Astrocyte of the cerebellum (primary cell): ENCODE data around the gene RASL11B.

Experiments used
- DNase-seq: peaks from one replicate; pipeline ENCODE4 v3.0.0-alpha.2; 2011; ENCODE audit warnings: low read depth
- H3K4me3 ChIP-seq: 2 replicates; pipeline ENCODE4 v1.5.1; 2011; ENCODE audit warnings: mild to moderate bottlenecking, low read depth, low read length, moderate library complexity
- in situ Hi-C: cut with HindIII; loops from 2 replicates; pipeline ENCODE4 v1.10.0; 2017; ENCODE audit warnings: low sequenced_read_pairs
- TF ChIP-seq, protein P1 (sequence below): IDR thresholded peaks from 2 replicates; pipeline ENCODE4 v1.5.1; 2012; ENCODE audit warnings: low read length, low read depth, moderate library complexity, mild to moderate bottlenecking; ENCODE audit errors: missing control alignments

RASL11B gene

GRCh38 chr4:52904421-52904820, 42.3 kb downstream of the RASL11B start:
- H3K4me3 ChIP-seq, result no peak overlapping the region
- in situ Hi-C loops, result no loop called here
- TF ChIP-seq, protein P1, sequence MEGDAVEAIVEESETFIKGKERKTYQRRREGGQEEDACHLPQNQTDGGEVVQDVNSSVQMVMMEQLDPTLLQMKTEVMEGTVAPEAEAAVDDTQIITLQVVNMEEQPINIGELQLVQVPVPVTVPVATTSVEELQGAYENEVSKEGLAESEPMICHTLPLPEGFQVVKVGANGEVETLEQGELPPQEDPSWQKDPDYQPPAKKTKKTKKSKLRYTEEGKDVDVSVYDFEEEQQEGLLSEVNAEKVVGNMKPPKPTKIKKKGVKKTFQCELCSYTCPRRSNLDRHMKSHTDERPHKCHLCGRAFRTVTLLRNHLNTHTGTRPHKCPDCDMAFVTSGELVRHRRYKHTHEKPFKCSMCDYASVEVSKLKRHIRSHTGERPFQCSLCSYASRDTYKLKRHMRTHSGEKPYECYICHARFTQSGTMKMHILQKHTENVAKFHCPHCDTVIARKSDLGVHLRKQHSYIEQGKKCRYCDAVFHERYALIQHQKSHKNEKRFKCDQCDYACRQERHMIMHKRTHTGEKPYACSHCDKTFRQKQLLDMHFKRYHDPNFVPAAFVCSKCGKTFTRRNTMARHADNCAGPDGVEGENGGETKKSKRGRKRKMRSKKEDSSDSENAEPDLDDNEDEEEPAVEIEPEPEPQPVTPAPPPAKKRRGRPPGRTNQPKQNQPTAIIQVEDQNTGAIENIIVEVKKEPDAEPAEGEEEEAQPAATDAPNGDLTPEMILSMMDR, result no peak
- DNase-seq, result peak; percentile 41

DNA sequence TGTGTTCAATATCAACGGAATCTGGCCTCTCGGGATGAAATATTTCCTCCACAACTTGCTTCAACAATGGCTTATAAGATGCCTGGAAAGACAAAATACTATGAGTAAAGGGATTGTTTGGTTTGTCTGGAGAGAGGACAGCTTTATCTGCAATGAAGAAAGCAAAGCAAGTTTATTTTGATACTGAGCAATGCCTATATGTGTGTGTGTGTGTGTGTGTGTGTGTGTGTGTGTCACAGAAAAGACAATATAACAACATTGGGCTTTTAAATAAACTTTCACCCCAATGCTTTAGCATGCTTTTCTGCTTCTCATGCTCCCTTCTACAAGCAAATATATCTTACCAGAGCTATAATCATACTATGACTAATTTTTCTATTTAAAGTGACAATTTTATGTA, 45.4 kb downstream of the RASL11B start:
- in situ Hi-C loops, result no loop called here
- no peak for DNase-seq
- TF ChIP-seq, protein P1, result no peak
- H3K4me3 ChIP-seq, result no peak overlapping the region

DNA sequence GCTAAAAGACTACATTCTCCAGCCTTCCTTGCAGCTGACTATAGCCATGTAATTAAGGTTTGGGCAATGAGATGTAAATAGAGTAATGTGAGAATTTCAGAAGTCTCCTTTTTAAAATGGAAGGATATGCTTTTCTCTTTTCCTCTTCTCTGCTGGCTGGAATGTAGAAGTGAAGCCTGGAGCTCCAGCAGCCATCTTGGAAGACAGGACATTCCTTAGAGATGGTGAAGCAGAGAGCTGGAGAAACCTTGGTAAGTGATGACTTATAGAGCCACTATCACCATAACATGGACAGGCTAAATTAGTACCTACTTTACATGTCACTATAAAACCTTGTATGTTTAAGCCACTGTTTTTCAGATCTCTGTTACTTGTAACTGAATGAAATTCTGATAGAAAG, 48.0 kb downstream of the RASL11B start:
- in situ Hi-C loops, result no loop called here
- TF ChIP-seq, protein P1, result no peak
- no peak for DNase-seq
- H3K4me3 ChIP-seq, result no peak overlapping the region

- in situ Hi-C loops, result no loop called here
- no peak for DNase-seq
- no peak overlapping the region for H3K4me3 ChIP-seq
- TF ChIP-seq, protein P1, result peak; percentile 62
Observed at GRCh38 chr4:52911684-52912294, 49.7 kb downstream of the RASL11B start.

- in situ Hi-C loops, result no loop called here
- TF ChIP-seq, protein P1, result no peak
- no peak overlapping the region for H3K4me3 ChIP-seq
- no peak for DNase-seq
Observed at GRCh38 chr4:52912608-52913007, 50.5 kb downstream of the RASL11B start.

DNA sequence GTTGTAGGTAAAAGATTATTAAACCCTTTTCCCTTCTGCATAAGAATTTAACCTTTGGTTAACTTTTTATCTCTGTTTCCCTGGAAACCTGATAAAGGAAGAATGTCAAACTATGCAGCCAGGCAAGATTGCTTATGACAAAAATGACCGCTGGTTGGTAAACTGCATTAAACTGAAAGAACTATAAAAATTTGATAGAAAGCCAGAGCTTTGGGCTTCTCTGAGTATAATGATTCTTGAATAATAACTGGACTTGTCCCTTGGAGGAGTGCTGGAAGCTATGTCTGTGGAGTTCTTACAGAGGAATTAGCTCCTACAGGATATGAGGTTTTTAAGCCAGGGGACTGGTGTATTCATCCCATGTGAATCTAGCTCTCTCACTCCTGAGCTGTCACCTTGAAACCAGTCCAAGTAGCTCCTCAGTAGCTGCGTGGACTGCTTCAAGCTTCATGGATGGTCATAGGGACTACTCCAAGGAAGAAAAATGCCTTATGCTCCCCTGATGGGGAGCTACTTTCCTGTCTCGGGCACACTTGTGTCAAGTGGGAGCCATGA, 52.0 kb downstream of the RASL11B start:
- no peak overlapping the region for H3K4me3 ChIP-seq
- in situ Hi-C loops, result no loop called here
- TF ChIP-seq, protein P1, result no peak
- DNase-seq, result no peak
